Measurements from ENCODE around the gene SLC12A7.
"Not testable (repeated sequence)": the region's sequence is repeated elsewhere in the genome, so short reads cannot be mapped to it uniquely, and the experiment has no call there.

SLC12A7 gene

DNA sequence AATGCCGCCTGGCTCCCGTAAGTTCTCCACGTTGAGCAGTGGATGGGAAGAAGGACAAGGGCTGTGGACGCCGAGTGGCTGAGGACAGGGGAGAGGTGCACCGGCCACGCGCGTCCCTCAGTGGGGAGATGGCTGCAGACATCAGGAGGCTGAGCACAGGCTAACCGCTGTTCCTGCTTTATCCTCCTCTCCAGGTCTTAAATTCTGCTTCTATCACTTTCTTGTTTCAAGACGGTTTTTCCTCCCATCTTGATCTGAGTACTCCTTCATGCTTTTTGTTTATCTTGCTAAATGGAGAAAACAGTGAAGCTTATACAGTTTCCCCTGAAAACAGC is 47.4 kb upstream of the SLC12A7 start:
- no peaks in the 10 kb centered on the region for H3K9me2 ChIP-seq (replicated peaks; ENCODE audit: low read depth, low read length)
- H3K36me3 ChIP-seq (ENCODE audit: insufficient read depth, low read length), result no peaks in the 10 kb centered on the region
- no peak overlapping the region for H3K4me3 ChIP-seq (ENCODE audit: low read length, poor library complexity, severe bottlenecking)
- H3K79me2 ChIP-seq (ENCODE audit: insufficient read depth, low read length), result no peaks in the 10 kb centered on the region
- H3K27me3 ChIP-seq (ENCODE audit: insufficient read depth, low read length, poor library complexity, severe bottlenecking), result no peaks in the 10 kb centered on the region
- no peak overlapping the region for H2AFZ ChIP-seq (ENCODE audit: low read length)
- H3F3A ChIP-seq (ENCODE audit: low read depth), result 0 out of 2 replicates have a peak, but pooled peaks cover 2% of the 10 kb centered on the region
- H3K4me1 ChIP-seq (ENCODE audit: insufficient read depth, low read length, poor library complexity, severe bottlenecking), result no peaks in the 10 kb centered on the region
- H3K9ac ChIP-seq (ENCODE audit: low read depth, low read length, poor library complexity, severe bottlenecking), result no peak overlapping the region
- TF ChIP-seq, protein P1, sequence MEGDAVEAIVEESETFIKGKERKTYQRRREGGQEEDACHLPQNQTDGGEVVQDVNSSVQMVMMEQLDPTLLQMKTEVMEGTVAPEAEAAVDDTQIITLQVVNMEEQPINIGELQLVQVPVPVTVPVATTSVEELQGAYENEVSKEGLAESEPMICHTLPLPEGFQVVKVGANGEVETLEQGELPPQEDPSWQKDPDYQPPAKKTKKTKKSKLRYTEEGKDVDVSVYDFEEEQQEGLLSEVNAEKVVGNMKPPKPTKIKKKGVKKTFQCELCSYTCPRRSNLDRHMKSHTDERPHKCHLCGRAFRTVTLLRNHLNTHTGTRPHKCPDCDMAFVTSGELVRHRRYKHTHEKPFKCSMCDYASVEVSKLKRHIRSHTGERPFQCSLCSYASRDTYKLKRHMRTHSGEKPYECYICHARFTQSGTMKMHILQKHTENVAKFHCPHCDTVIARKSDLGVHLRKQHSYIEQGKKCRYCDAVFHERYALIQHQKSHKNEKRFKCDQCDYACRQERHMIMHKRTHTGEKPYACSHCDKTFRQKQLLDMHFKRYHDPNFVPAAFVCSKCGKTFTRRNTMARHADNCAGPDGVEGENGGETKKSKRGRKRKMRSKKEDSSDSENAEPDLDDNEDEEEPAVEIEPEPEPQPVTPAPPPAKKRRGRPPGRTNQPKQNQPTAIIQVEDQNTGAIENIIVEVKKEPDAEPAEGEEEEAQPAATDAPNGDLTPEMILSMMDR (conservative IDR thresholded peaks at IDR 0.05; ENCODE audit: low read length), result no peak
- no peak for TF ChIP-seq EZH2phosphoT487 (IDR thresholded peaks at IDR 0.05; ENCODE audit: borderline replicate concordance)
- H4K20me1 ChIP-seq (ENCODE audit: insufficient read depth, low read length, poor library complexity, severe bottlenecking), result no peaks in the 10 kb centered on the region
- H3K9me3 ChIP-seq (ENCODE audit: insufficient read depth, low read depth, low read length), result no peaks in the 10 kb centered on the region
- no peak overlapping the region for H3K4me2 ChIP-seq (ENCODE audit: low read depth, low read length, poor library complexity, severe bottlenecking)

DNA sequence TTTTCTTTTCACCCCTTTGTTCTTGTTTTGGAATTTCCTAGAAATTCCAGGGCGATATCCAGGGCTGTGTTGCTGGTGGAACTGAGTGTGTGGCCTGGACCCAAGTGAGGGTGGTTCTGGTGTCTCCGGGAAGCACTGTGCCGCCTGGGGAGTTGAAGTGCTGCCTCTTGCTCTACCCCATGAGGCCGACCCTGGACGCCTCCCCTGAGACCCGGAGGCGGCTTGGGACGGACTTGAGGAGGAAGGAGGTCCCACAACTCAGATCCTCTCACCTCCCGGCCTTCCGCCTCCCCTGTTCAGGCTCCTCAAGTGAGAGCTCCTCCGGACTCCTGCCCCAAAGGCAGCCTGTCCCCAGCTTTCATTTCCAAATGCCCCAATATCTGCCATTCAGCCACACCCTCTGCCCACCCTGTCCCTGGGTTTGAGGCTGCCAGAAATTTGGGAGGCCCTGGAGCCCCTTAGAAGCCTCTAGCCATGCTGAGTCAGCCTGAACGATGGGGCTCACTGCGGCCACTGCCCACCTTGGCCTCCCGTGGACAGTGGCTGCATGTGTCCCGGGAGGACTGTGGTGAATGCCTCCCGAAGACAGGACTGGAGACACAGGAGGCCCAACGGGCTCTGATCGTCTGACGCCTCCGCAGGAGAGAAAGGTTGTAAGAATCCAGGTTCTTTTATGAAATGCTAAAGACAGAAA is 46.9 kb upstream of the SLC12A7 start:
- H4K20me1 ChIP-seq (ENCODE audit: insufficient read depth, low read length, poor library complexity, severe bottlenecking), result no peaks in the 10 kb centered on the region
- H3K36me3 ChIP-seq (ENCODE audit: insufficient read depth, low read length), result no peaks in the 10 kb centered on the region
- H3K79me2 ChIP-seq (ENCODE audit: insufficient read depth, low read length), result no peaks in the 10 kb centered on the region
- no peaks in the 10 kb centered on the region for H3K9me3 ChIP-seq (ENCODE audit: insufficient read depth, low read depth, low read length)
- no peaks in the 10 kb centered on the region for H3K4me1 ChIP-seq (ENCODE audit: insufficient read depth, low read length, poor library complexity, severe bottlenecking)
- no peaks in the 10 kb centered on the region for H3K27me3 ChIP-seq (ENCODE audit: insufficient read depth, low read length, poor library complexity, severe bottlenecking)
- no peak overlapping the region for H2AFZ ChIP-seq (ENCODE audit: low read length)
- H3K4me3 ChIP-seq (ENCODE audit: low read length, poor library complexity, severe bottlenecking), result no peak overlapping the region
- H3F3A ChIP-seq (ENCODE audit: low read depth), result 0 out of 2 replicates have a peak, but pooled peaks cover 2% of the 10 kb centered on the region
- H3K9me2 ChIP-seq (replicated peaks; ENCODE audit: low read depth, low read length), result no peaks in the 10 kb centered on the region
- H3K4me2 ChIP-seq (ENCODE audit: low read depth, low read length, poor library complexity, severe bottlenecking), result no peak overlapping the region
- TF ChIP-seq, protein P1 (conservative IDR thresholded peaks at IDR 0.05; ENCODE audit: low read length), result no peak
- TF ChIP-seq EZH2phosphoT487 (IDR thresholded peaks at IDR 0.05; ENCODE audit: borderline replicate concordance), result no peak
- no peak overlapping the region for H3K9ac ChIP-seq (ENCODE audit: low read depth, low read length, poor library complexity, severe bottlenecking)

DNA sequence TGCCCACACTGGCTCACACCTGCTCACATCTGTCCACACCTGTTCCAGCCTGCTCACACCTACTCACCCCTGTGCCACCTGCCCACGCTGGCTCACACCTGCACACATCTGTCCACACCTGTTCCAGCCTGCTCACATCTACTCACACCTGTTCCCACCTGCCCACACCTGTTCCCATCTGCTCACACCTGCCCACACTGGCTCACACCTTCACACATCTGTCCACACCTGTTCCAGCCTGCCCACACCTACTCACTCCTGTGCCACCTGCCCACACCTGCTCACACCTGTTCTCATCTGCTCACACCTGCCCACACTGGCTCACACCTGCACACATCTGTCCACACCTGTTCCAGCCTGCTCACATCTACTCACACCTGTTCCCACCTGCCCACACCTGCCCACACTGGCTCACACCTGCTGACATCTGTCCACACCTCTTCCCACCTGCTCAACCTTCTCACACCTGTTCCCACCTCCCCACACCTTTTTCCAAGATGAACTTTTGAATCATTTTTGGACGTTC is 45.7 kb upstream of the SLC12A7 start:
- not testable (repeated sequence) for H3K4me1 ChIP-seq (ENCODE audit: insufficient read depth, low read length, poor library complexity, severe bottlenecking); H3K4me3 ChIP-seq (ENCODE audit: low read length, poor library complexity, severe bottlenecking)

More for the DNA sequence above, 45.7 kb upstream of the SLC12A7 start:
- not testable (repeated sequence) for H4K20me1 ChIP-seq (ENCODE audit: insufficient read depth, low read length, poor library complexity, severe bottlenecking); H3F3A ChIP-seq (ENCODE audit: low read depth); H3K4me2 ChIP-seq (ENCODE audit: low read depth, low read length, poor library complexity, severe bottlenecking); H3K36me3 ChIP-seq (ENCODE audit: insufficient read depth, low read length); H3K27me3 ChIP-seq (ENCODE audit: insufficient read depth, low read length, poor library complexity, severe bottlenecking); H2AFZ ChIP-seq (ENCODE audit: low read length); H3K79me2 ChIP-seq (ENCODE audit: insufficient read depth, low read length); H3K9ac ChIP-seq (ENCODE audit: low read depth, low read length, poor library complexity, severe bottlenecking); H3K9me3 ChIP-seq (ENCODE audit: insufficient read depth, low read depth, low read length); H3K9me2 ChIP-seq (replicated peaks; ENCODE audit: low read depth, low read length)

All from Loucy (cell line).